Measurements from ENCODE around the gene PILRA.
"Not testable (repeated sequence)": the region's sequence is repeated elsewhere in the genome, so short reads cannot be mapped to it uniquely, and the experiment has no call there.

DNA sequence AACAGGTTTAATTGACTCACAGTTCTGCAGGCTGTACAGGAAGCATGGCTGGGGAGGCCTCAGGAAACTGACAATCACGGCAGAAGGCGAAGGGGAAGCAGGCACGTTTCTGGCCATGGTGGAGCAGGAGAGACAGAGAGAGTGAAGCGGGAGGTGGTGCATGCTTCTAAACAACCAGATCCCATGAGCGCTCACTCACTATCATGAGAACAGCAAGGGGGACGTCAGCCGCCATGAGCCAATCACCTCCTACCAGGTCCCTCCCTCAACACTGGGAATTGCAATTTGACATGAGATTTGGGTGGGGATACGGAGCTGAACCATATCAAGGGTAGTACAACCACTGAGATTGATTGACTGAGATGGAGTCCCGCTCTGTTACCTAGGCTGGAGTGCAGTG is 47.6 kb upstream of the PILRA start:
- TF ChIP-seq, protein P1, sequence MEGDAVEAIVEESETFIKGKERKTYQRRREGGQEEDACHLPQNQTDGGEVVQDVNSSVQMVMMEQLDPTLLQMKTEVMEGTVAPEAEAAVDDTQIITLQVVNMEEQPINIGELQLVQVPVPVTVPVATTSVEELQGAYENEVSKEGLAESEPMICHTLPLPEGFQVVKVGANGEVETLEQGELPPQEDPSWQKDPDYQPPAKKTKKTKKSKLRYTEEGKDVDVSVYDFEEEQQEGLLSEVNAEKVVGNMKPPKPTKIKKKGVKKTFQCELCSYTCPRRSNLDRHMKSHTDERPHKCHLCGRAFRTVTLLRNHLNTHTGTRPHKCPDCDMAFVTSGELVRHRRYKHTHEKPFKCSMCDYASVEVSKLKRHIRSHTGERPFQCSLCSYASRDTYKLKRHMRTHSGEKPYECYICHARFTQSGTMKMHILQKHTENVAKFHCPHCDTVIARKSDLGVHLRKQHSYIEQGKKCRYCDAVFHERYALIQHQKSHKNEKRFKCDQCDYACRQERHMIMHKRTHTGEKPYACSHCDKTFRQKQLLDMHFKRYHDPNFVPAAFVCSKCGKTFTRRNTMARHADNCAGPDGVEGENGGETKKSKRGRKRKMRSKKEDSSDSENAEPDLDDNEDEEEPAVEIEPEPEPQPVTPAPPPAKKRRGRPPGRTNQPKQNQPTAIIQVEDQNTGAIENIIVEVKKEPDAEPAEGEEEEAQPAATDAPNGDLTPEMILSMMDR (IDR thresholded peaks at IDR 0.05; ENCODE audit: insufficient read depth, low read length): not testable (repeated sequence)
- not testable (repeated sequence) for TF ChIP-seq POLR2AphosphoS5 (IDR thresholded peaks at IDR 0.05; ENCODE audit: low read depth); GABPA (IDR thresholded peaks at IDR 0.05; ENCODE audit: low read depth); REST (IDR thresholded peaks at IDR 0.05; ENCODE audit: insufficient replicate concordance, low read depth); SPI1 (IDR thresholded peaks at IDR 0.05; ENCODE audit: borderline replicate concordance, low read depth)
